ENCODE measurements around the gene ZNF726. TPM values are rescaled to one million over a fixed set of nuclear protein-coding genes. Genes with fewer than 3 reads are reported as not detected.

ZNF726 gene
- total RNA-seq, 1 experiment from 2014 or later = not detected

DNA sequence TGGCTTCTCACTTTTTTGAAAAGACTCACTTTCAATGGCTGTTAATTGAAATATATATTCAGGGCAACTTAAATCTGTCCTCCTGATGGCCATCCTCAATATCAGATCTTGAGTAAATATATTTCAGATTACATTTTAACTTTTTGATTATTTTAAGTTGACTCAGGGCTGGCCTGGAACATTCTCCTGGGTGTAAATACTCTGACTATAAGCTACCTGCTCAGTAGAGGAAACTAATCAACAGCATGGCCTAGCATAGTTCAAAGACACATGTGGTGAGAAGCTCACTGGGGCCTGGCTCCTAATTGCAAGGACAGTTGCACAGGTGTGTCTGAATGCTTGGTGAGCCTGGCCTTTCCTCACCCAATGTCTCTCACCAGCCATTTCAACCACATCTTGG is 5.5 kb upstream of the ZNF726 start:
- ChIA-PET POLR2A (no interaction called here), CTCF (no interaction called here)
- H3K4me1 Mint-ChIP-seq (ENCODE audit: low read depth, unreplicated experiment) = no peaks in the 10 kb centered on the region
- peaks cover 34% of the 10 kb centered on the region for H3K9me3 Mint-ChIP-seq (ENCODE audit: unreplicated experiment)
- no peaks in the 10 kb centered on the region for H3K36me3 ChIP-seq (ENCODE audit: control insufficient read depth, insufficient read depth, low read length)
- H3K27me3 ChIP-seq (replicated peaks; ENCODE audit: control insufficient read depth, insufficient read depth, low read length) = no peaks in the 10 kb centered on the region
- no TSS peak for BruUV-seq (replicated peaks)
- H3K4me3 Mint-ChIP-seq (ENCODE audit: unreplicated experiment) = no peak overlapping the region
- no peaks in the 10 kb centered on the region for H3K36me3 Mint-ChIP-seq (ENCODE audit: insufficient read depth, unreplicated experiment)
- H3K4me3 ChIP-seq (ENCODE audit: low read depth, low read length) = no peak overlapping the region
- TF ChIP-seq, protein P1, sequence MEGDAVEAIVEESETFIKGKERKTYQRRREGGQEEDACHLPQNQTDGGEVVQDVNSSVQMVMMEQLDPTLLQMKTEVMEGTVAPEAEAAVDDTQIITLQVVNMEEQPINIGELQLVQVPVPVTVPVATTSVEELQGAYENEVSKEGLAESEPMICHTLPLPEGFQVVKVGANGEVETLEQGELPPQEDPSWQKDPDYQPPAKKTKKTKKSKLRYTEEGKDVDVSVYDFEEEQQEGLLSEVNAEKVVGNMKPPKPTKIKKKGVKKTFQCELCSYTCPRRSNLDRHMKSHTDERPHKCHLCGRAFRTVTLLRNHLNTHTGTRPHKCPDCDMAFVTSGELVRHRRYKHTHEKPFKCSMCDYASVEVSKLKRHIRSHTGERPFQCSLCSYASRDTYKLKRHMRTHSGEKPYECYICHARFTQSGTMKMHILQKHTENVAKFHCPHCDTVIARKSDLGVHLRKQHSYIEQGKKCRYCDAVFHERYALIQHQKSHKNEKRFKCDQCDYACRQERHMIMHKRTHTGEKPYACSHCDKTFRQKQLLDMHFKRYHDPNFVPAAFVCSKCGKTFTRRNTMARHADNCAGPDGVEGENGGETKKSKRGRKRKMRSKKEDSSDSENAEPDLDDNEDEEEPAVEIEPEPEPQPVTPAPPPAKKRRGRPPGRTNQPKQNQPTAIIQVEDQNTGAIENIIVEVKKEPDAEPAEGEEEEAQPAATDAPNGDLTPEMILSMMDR (IDR thresholded peaks at IDR 0.05; ENCODE audit: insufficient read depth in 1 of 2, low read depth in 1 of 2, low read length in 1 of 2, severe bottlenecking in 1 of 2, unreplicated experiment in 1 of 2) = no peak
- intact Hi-C loops (cut with micrococcal nuclease; ENCODE audit: unreplicated experiment) = no loop called here
- no peaks in the 10 kb centered on the region for H3K4me1 ChIP-seq
- H3K27me3 Mint-ChIP-seq (ENCODE audit: insufficient read depth, unreplicated experiment) = no peaks in the 10 kb centered on the region
- peaks cover 9% of the 10 kb centered on the region; the same call in 1 of the 2 replicates for H3K9me3 ChIP-seq
- H3K27ac Mint-ChIP-seq (ENCODE audit: unreplicated experiment) = no peak overlapping the region
- DNase-seq = no peak

DNA sequence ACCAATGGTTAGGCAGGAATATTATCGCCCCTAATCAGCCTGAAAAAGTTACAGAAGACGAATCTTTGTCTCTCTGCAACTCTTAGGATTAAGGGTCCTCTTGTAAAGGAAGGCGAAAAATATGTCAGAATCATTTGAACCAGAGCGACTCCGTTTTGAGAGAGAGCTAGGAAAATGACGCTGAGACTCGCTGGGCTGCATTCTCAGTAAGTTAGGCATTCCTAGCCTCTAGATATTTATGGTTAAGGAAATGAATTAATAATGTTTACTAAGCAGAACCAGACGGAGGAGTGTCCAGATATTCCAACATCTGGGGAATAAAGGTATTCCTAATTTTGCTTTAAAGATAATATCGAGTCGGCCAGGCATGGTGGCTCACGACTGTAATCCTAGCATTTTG is 755 bp upstream of the ZNF726 start:
- TF ChIP-seq, protein P1 (IDR thresholded peaks at IDR 0.05; ENCODE audit: insufficient read depth in 1 of 2, low read depth in 1 of 2, low read length in 1 of 2, severe bottlenecking in 1 of 2, unreplicated experiment in 1 of 2) = no peak
- no peak overlapping the region for H3K4me3 ChIP-seq (ENCODE audit: low read depth, low read length)
- H3K4me1 ChIP-seq = no peaks in the 10 kb centered on the region
- H3K27me3 ChIP-seq (replicated peaks; ENCODE audit: control insufficient read depth, insufficient read depth, low read length) = no peaks in the 10 kb centered on the region
- H3K9me3 Mint-ChIP-seq (ENCODE audit: unreplicated experiment) = peaks cover 24% of the 10 kb centered on the region
- H3K4me3 Mint-ChIP-seq (ENCODE audit: unreplicated experiment) = no peak overlapping the region
- no peaks in the 10 kb centered on the region for H3K36me3 Mint-ChIP-seq (ENCODE audit: insufficient read depth, unreplicated experiment)
- no peaks in the 10 kb centered on the region for H3K27me3 Mint-ChIP-seq (ENCODE audit: insufficient read depth, unreplicated experiment)
- H3K27ac Mint-ChIP-seq (ENCODE audit: unreplicated experiment) = no peak overlapping the region
- H3K36me3 ChIP-seq (ENCODE audit: control insufficient read depth, insufficient read depth, low read length) = no peaks in the 10 kb centered on the region
- H3K4me1 Mint-ChIP-seq (ENCODE audit: low read depth, unreplicated experiment) = no peaks in the 10 kb centered on the region
- ChIA-PET CTCF (no interaction called here), POLR2A (no interaction called here)
- BruUV-seq (replicated peaks) = no TSS peak
- no peaks in the 10 kb centered on the region for H3K9me3 ChIP-seq
- intact Hi-C loops (cut with micrococcal nuclease; ENCODE audit: unreplicated experiment) = no loop called here
- DNase-seq = no peak

- no peaks in the 10 kb centered on the region for H3K27me3 Mint-ChIP-seq (ENCODE audit: insufficient read depth, unreplicated experiment)
- POLR2A ChIA-PET = no interaction called here
- no peak for DNase-seq
- no peaks in the 10 kb centered on the region for H3K36me3 Mint-ChIP-seq (ENCODE audit: insufficient read depth, unreplicated experiment)
- Histone ChIP-seq H3K27me3 (replicated peaks; ENCODE audit: control insufficient read depth, insufficient read depth, low read length) (no peaks in the 10 kb centered on the region), H3K4me1 (no peaks in the 10 kb centered on the region), H3K9me3 (no peaks in the 10 kb centered on the region), H3K4me3 (ENCODE audit: low read depth, low read length) (no peak overlapping the region), H3K36me3 (ENCODE audit: control insufficient read depth, insufficient read depth, low read length) (no peaks in the 10 kb centered on the region)
- intact Hi-C loops (cut with micrococcal nuclease; ENCODE audit: unreplicated experiment) = no loop called here
- no peaks in the 10 kb centered on the region for H3K4me1 Mint-ChIP-seq (ENCODE audit: low read depth, unreplicated experiment)
- BruUV-seq (replicated peaks) = no TSS peak
- TF ChIP-seq, protein P1 (IDR thresholded peaks at IDR 0.05; ENCODE audit: insufficient read depth in 1 of 2, low read depth in 1 of 2, low read length in 1 of 2, severe bottlenecking in 1 of 2, unreplicated experiment in 1 of 2) = no peak
- no peak overlapping the region for H3K4me3 Mint-ChIP-seq (ENCODE audit: unreplicated experiment)
- CTCF ChIA-PET = no interaction called here
- H3K27ac Mint-ChIP-seq (ENCODE audit: unreplicated experiment) = no peak overlapping the region
- peaks cover 17% of the 10 kb centered on the region for H3K9me3 Mint-ChIP-seq (ENCODE audit: unreplicated experiment)
Measured at GRCh38 chr19:23916991-23917390, 2.3 kb downstream of the ZNF726 start.
